Measurements from ENCODE around the gene MPEG1.

DNA sequence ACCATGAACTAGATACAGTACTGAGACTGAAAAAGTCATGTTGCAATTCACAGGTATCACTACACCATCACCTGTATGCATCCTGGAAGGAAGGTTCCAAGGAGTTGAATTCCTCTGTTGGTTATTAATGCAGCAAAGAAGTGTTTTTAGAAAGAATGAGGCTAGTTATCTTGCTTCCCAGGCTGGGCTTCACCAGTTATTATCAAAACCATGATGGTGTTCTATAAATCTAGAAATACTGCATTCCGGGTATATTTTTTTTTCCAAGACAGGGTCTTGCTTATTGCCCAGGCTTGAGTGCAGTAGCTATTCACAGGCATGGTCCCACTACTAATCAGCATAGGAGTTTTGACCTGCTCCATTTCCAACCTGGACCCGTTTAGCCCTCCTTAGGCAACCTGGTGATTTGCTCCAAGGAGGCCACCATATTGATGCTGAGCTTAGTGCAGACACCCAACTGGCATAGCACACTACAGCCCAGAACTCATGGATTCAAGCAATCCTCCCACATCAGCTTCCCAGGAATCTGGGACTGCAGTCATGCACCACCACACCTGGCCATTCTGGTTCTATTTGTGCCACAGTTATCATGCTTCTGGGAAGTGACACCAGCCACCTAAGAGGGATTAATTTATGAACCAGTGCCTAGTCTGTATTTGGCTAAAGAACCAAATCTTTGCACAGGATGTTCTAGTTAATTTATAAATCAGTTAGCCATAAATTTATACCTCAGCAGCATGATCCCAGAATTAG, 1.6 kb upstream of the MPEG1 start:
- TF ChIP-seq, protein P1, sequence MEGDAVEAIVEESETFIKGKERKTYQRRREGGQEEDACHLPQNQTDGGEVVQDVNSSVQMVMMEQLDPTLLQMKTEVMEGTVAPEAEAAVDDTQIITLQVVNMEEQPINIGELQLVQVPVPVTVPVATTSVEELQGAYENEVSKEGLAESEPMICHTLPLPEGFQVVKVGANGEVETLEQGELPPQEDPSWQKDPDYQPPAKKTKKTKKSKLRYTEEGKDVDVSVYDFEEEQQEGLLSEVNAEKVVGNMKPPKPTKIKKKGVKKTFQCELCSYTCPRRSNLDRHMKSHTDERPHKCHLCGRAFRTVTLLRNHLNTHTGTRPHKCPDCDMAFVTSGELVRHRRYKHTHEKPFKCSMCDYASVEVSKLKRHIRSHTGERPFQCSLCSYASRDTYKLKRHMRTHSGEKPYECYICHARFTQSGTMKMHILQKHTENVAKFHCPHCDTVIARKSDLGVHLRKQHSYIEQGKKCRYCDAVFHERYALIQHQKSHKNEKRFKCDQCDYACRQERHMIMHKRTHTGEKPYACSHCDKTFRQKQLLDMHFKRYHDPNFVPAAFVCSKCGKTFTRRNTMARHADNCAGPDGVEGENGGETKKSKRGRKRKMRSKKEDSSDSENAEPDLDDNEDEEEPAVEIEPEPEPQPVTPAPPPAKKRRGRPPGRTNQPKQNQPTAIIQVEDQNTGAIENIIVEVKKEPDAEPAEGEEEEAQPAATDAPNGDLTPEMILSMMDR (conservative IDR thresholded peaks at IDR 0.05; ENCODE audit: low read depth, low read length): no peak
- TF ChIP-seq EZH2 (IDR thresholded peaks at IDR 0.05; ENCODE audit: low read length, unreplicated experiment): no peak
- TF ChIP-seq EZH2phosphoT487 (IDR thresholded peaks at IDR 0.05; ENCODE audit: borderline replicate concordance, low read length): no peak

All from PC-3 (cell line).